GM18951 (cell line): ENCODE measurements around the gene S100B.
"Not testable (repeated sequence)": the region's sequence is repeated elsewhere in the genome, so short reads cannot be mapped to it uniquely, and the experiment has no call there.

Experiments
- POLR2A ChIP-seq: IDR thresholded peaks from 4 replicates; pipeline ENCODE4 v1.6.1; 2011; ENCODE audit warnings: mild to moderate bottlenecking; ENCODE audit not compliant: insufficient read length, insufficient read depth; ENCODE audit errors: extremely low read depth
- in situ Hi-C: fragments of 300-500 bp; cut with MboI; formaldehyde crosslinking; loops from one replicate; pipeline ENCODE4 v1.12.0; 2022; ENCODE audit warnings: low sequenced_read_pairs, mixed read lengths, inconsistent platforms; ENCODE audit not compliant: unreplicated experiment

Gene S100B

GRCh38 chr21:46636181-46636512 lies 31.3 kb upstream of the S100B start:
- in situ Hi-C loops = no loop called here
- TF ChIP-seq POLR2A = no peak

GRCh38 chr21:46635324-46636180 lies 30.7 kb upstream of the S100B start, which contains the start of gene PRMT2:
Gene PRMT2, plus strand, starts transcription at chr21:46635674. Its CDS starts 1,278 bp downstream, at chr21:46636952.
- in situ Hi-C loops = no loop called here
- peak; percentile 95 for TF ChIP-seq POLR2A

DNA sequence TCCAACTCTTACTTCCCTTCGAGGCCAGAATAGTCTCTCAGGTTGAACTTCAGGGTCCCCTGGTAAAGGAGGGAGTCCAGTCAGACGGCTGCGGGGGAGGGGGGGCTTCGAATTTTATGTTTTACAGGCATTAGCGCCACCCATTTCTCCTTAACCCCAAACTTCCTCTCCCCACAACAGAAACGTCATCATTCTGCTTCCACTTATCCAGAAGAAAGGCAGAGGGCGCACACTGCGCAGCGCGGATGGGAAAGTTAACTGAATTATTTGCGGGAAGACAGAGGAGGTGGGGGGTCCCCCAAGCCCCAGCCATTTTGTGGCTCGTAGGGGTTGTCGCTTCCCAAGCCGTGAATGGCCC lies 30.1 kb upstream of the S100B start:
- TF ChIP-seq POLR2A = no peak
- in situ Hi-C loops = no loop called here

DNA sequence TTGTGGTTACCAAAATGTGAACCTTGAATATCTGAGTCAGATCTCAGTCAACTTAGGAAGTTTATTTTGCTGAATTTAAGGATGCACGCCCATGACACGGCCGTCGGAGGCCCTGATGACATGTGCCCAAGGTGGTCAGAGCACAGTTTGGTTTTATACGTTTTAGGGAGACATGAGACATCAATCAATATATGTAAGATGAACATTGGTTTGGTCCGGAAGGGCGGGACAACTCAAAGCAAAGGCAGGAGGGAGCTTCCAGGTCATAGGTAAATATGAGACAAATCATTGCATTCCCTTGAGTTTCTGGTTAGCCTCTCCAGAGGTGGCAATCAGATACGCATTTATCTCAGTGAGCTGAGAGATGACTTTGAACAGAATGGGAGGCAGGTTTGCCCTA lies 29.5 kb upstream of the S100B start:
- in situ Hi-C loops = no loop called here
- TF ChIP-seq POLR2A = no peak

DNA sequence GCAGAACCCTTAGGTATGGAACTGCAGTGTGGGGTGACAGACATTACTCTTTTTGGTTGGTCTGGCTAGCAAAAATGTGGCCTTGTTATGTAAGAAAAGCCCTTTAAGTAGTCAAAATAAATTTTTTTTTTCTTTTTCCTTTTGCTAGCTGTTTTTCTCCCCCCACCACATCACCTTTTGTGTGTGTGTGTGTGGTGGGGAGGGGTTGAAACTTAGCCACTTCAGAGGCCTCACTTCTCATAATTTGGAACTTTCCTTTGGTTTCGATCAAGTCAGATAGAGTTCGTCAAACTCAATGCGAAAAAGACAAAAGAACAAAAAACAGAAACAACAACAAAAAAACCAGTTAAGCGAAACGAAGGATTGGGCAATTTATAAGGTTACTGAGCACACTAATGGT lies 28.7 kb upstream of the S100B start:
- in situ Hi-C loops = no loop called here
- TF ChIP-seq POLR2A = no peak

- in situ Hi-C loops = not testable (repeated sequence)
These were observed 26.0 kb upstream of the S100B start for GRCh38 chr21:46630915-46631314.

DNA sequence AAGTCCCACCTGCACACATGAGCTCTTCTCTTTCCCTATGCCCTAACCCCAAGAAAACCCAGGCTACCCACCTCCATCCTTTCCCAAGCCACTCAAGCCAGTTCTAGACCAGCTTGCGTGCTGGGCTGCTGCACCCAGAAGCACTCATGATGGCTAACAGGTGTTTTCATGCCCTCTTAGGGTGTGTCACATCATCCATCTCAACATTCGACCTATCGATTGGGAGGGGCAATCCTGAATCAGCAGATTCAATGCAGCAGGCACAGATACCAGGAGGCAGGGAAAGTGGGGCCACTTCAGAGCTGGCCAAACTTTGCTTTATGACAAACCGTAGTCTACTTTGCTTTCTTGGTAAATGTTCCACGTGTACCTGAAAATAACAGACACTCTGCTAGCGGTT lies 24.0 kb upstream of the S100B start:
- in situ Hi-C loops = no loop called here
- TF ChIP-seq POLR2A = no peak

GRCh38 chr21:46627726-46628125 lies 22.8 kb upstream of the S100B start:
- in situ Hi-C loops = no loop called here
- TF ChIP-seq POLR2A = no peak

GRCh38 chr21:46626975-46627501 lies 22.2 kb upstream of the S100B start:
- in situ Hi-C loops = no loop called here
- no peak for TF ChIP-seq POLR2A

DNA sequence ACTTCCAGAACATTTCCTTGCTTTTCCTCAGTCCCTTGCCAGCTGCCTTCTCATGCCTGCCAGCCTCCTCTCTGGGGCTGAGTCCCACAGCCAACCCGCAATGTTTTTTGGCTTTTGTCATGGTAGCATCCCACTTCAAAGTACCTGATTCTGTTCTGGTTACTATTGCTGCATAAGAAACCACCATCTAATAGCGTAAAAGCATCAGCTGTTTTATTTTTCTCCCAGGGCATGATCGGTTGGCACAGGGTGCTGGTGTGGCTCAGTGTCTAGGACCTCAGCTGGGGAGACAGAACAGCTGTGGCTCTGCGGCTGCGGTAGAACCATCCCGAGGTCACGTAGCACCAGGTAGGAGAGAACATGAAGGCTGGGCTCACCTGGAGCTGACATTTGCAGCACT lies 21.7 kb upstream of the S100B start:
- no peak for TF ChIP-seq POLR2A
- in situ Hi-C loops = no loop called here

DNA sequence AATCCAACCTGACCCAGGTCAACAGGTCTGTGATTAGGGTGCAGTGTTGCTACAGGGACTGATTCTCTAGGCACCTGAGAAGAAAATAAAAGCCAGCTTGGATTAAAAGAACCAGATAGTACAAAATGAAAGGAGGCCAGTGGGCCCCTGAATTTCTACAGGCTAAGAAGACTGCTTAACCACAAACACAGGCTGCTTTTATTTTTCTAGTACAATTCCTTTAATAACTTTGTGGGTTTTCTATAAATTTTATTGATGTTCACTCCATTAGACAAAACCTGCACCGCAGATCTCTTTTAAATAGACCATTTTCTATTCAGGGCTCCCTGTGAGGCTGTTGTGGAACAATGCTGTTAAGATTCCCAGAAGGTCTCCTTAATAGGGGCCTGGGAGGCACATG lies 20.9 kb upstream of the S100B start:
- in situ Hi-C loops = no loop called here
- no peak for TF ChIP-seq POLR2A

GRCh38 chr21:46624050-46624449 lies 19.2 kb upstream of the S100B start:
- TF ChIP-seq POLR2A = no peak
- in situ Hi-C loops = no loop called here

DNA sequence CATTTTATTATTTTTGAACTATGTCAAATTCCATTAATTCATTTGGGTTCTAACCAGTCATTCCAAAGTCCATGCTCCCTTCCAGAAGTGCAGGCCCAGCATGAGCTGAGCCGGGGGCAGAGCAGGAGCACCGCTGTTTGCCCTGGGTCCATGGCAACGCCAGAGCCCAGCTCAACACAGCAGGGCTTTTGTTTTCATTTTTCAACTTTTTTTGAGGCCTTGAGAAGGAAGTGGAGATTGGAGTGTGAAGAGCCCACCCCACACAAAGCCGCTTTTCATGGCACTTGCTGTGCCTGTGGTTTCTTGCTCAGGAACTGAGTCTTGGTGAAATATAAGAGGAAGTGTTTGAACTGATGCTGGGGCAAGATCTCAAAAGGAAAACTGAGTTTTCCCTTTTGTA lies 17.3 kb upstream of the S100B start:
- in situ Hi-C loops = no loop called here
- no peak for TF ChIP-seq POLR2A

DNA sequence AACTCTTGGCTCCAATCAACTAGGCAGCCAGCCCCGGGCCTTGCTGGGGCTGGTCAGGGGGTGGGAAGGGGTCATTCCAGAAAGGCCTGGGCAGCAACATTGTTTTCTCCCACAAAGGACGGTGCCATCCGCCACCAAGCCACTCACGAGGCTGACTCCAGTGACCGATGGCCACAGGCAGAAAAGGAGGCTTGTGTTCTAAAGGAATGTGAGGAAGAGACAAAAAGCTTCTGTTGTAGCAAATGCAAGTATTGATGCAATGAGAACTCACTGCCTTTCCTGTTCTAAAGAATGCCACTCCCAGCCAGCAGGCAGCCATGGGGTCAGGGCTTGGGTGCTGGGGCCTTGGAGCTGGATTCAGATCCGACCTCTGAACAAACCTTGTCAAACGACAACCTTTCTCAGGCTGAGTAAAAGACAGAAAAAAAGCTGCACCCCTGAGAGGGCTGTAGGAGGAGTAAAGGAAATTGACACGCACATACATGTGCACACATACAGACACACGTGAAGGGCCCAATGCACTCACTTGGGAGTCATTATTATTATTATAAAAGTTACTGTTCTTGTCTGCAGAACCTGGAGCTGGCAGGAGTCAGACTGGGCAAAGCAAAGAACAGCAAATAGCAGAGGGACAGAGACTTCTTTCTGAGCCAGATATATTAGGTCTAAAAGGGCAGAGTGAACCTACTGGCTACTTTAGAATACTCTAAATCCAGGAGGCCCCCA lies 16.7 kb upstream of the S100B start:
- no peak for TF ChIP-seq POLR2A
- in situ Hi-C loops = no loop called here
